Keratinocyte (primary cell): ENCODE measurements around the gene SMARCC1. TPM values are rescaled to one million over a fixed set of nuclear protein-coding genes. Genes with fewer than 3 reads are reported as not detected.
A peak's percentile ranks its signal among the peaks of the same experiment; 100 is the strongest.

ENCODE experiments used
- DNase-seq: peaks from one replicate; pipeline ENCODE4 v3.0.0-alpha.2; 2011; ENCODE audit warnings: low read depth, missing footprints, low spot score
- FAIRE-seq: peaks from 2 replicates; lab custom pipeline; 2011; peaks lifted over from hg19 to GRCh38; lab: Jason Lieb, UNC
- H2AFZ ChIP-seq: 2 replicates; pipeline ENCODE4 v1.6.0; 2012; ENCODE audit warnings: low read length, control low read depth, inconsistent platforms; ENCODE audit not compliant: control insufficient read depth
- H3K27ac ChIP-seq: 2 replicates; pipeline ENCODE4 v1.5.1; 2011; ENCODE audit warnings: low read length; ENCODE audit not compliant: control insufficient read depth, insufficient read depth
- H3K27me3 ChIP-seq: 3 replicates; pipeline ENCODE4 v1.6.0; 2011; ENCODE audit warnings: low read length; ENCODE audit not compliant: control insufficient read depth, insufficient read depth; ENCODE audit errors: extremely low read depth
- H3K36me3 ChIP-seq, 2 experiments: 2 replicates in 1 of 2; 3 replicates in 1 of 2; pipeline ENCODE4 v1.5.1; 2011; ENCODE audit warnings: low read length in 2 of 2, mild to moderate bottlenecking in 1 of 2; ENCODE audit not compliant: control insufficient read depth in 2 of 2, insufficient read depth in 2 of 2; ENCODE audit errors: extremely low read depth in 1 of 2
- H3K4me1 ChIP-seq: 3 replicates; pipeline ENCODE4 v1.5.1; 2011; ENCODE audit warnings: low read length; ENCODE audit not compliant: control insufficient read depth, insufficient read depth; ENCODE audit errors: extremely low read depth
- H3K4me2 ChIP-seq: 3 replicates; pipeline ENCODE4 v1.6.0; 2011; ENCODE audit warnings: low read depth, low read length; ENCODE audit not compliant: control insufficient read depth, insufficient read depth; ENCODE audit errors: extremely low read depth
- H3K4me3 ChIP-seq, 3 experiments: fragments of 200-600 bp in 1 of 3; sonication (generic) in 1 of 3; 2 replicates in 2 of 3; 3 replicates in 1 of 3; pipeline ENCODE4 v1.5.1; 2011 to 2016; ENCODE audit warnings: low read length in 3 of 3, mild to moderate bottlenecking in 3 of 3, control low read depth in 2 of 3, inconsistent platforms in 1 of 3, low read depth in 1 of 3, mixed read lengths in 1 of 3, mixed run types in 1 of 3, moderate library complexity in 1 of 3; ENCODE audit not compliant: control insufficient read depth in 2 of 3, insufficient read depth in 2 of 3; ENCODE audit errors: extremely low read depth in 1 of 3
- H3K79me2 ChIP-seq: 2 replicates; pipeline ENCODE4 v1.6.0; 2012; ENCODE audit warnings: low read length; ENCODE audit not compliant: control insufficient read depth, insufficient read depth
- H3K9ac ChIP-seq: 3 replicates; pipeline ENCODE4 v1.6.0; 2011; ENCODE audit warnings: low read length; ENCODE audit not compliant: control insufficient read depth, insufficient read depth; ENCODE audit errors: extremely low read depth
- H3K9me1 ChIP-seq: 3 replicates; pipeline ENCODE4 v1.6.0; 2011; ENCODE audit warnings: low read length; ENCODE audit not compliant: control insufficient read depth, insufficient read depth; ENCODE audit errors: extremely low read depth
- H3K9me3 ChIP-seq: 2 replicates; pipeline ENCODE4 v1.5.1; 2012; ENCODE audit warnings: low read depth, low read length; ENCODE audit not compliant: control insufficient read depth
- H4K20me1 ChIP-seq: 3 replicates; pipeline ENCODE4 v1.6.0; 2011; ENCODE audit warnings: low read length; ENCODE audit not compliant: control insufficient read depth, insufficient read depth; ENCODE audit errors: extremely low read depth
- EZH2 ChIP-seq: IDR thresholded peaks from one replicate; pipeline ENCODE4 v1.6.1; 2012; ENCODE audit warnings: inconsistent platforms, mild to moderate bottlenecking, low read length, moderate library complexity
- dilution Hi-C: fragments of 300-500 bp; cut with MboI; formaldehyde crosslinking; loops from one replicate; pipeline ENCODE4 v1.7.0; 2020; ENCODE audit warnings: low sequenced_read_pairs; ENCODE audit not compliant: extremely low pct_ligation_motif_present
- polyA plus RNA-seq, 5 experiments: library from polyadenylated mRNA; depleted of rRNA in 3 of 5; stranded (reverse) in 3 of 5; stranded (forward) in 1 of 5; unstranded in 1 of 5; fragments of >200 nt; gene quantifications; 1 replicate in 1 of 5; 2 replicates in 3 of 5; 3 replicates in 1 of 5; pipeline versions ENCODE4 v1.2.1 to v1.2.3, GENCODE V29; 2011 to 2012; ENCODE audit warnings: missing spikeins in 2 of 5, low read depth in 1 of 5, low replicate concordance in 1 of 5
- TF ChIP-seq, protein P1 (sequence below), 3 experiments: IDR thresholded peaks in 1 of 3; conservative IDR thresholded peaks in 1 of 3; optimal IDR thresholded peaks in 1 of 3; 2 replicates in 2 of 3; 3 replicates in 1 of 3; pipeline versions ENCODE3 to v1.5.1; 2011; ENCODE audit warnings: low read length in 3 of 3, mild to moderate bottlenecking in 3 of 3, moderate library complexity in 2 of 3, control low read depth in 1 of 3, inconsistent platforms in 1 of 3; ENCODE audit not compliant: insufficient read depth in 2 of 3; ENCODE audit errors: extremely low read depth in 1 of 3

Gene SMARCC1
- polyA plus RNA-seq, 1 donor (not counting 4 experiments of a cell fraction or from before 2014, with no cell fraction given): 39.7 TPM

DNA sequence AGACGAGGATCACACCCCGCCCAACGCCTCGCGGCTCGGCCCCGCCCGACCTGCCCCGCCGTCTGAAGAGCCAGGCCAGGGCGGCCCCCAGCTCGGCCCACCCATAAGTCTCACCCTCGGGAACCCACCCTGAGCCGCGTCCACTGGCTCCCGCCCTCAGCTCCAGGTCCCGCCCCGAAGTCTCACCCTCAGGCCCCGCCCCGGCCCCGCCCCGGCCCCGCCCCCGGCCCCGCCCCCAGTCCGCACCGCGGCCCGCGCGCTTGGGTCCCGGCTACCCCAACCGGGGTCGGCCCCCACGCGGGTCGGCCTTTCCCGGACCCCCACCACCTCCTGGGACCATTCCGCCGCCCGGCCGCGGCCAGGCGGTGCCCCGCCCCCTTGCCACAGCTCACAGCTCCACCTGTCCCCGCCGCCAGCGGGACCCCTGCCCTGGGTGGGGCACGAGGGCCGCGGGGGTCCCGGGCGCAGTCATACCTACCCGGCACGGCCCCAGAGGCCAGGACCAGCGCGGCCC, 203.5 kb downstream of the SMARCC1 start:
- FAIRE-seq: no peak
- Histone ChIP-seq H2AFZ (peak overlapping the region; percentile 26), H3K9me1 (no peaks in the 10 kb centered on the region), H3K79me2 (no peaks in the 10 kb centered on the region), H3K4me1 (no peaks in the 10 kb centered on the region), H3K9me3 (no peaks in the 10 kb centered on the region), H3K4me2 (peak overlapping the region; percentile 75), H3K27me3 (peaks cover 25% of the 10 kb centered on the region), H3K9ac (no peak overlapping the region), H3K4me3 (peak overlapping the region in 2 of 3 experiments; percentile 40 to 51), H4K20me1 (no peaks in the 10 kb centered on the region), H3K27ac (no peak overlapping the region), H3K36me3 (no peaks in the 10 kb centered on the region)
- TF ChIP-seq EZH2: no peak
- TF ChIP-seq, protein P1, sequence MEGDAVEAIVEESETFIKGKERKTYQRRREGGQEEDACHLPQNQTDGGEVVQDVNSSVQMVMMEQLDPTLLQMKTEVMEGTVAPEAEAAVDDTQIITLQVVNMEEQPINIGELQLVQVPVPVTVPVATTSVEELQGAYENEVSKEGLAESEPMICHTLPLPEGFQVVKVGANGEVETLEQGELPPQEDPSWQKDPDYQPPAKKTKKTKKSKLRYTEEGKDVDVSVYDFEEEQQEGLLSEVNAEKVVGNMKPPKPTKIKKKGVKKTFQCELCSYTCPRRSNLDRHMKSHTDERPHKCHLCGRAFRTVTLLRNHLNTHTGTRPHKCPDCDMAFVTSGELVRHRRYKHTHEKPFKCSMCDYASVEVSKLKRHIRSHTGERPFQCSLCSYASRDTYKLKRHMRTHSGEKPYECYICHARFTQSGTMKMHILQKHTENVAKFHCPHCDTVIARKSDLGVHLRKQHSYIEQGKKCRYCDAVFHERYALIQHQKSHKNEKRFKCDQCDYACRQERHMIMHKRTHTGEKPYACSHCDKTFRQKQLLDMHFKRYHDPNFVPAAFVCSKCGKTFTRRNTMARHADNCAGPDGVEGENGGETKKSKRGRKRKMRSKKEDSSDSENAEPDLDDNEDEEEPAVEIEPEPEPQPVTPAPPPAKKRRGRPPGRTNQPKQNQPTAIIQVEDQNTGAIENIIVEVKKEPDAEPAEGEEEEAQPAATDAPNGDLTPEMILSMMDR (optimal IDR thresholded peaks at IDR 0.05 in 1 of 3, IDR thresholded peaks at IDR 0.05 in 1 of 3, conservative IDR thresholded peaks at IDR 0.05 in 1 of 3; ENCODE audit: extremely low read depth in 1 of 3, insufficient read depth in 2 of 3, low read length in 3 of 3): no peak
- no peak for DNase-seq
- dilution Hi-C loops: no loop called here

DNA sequence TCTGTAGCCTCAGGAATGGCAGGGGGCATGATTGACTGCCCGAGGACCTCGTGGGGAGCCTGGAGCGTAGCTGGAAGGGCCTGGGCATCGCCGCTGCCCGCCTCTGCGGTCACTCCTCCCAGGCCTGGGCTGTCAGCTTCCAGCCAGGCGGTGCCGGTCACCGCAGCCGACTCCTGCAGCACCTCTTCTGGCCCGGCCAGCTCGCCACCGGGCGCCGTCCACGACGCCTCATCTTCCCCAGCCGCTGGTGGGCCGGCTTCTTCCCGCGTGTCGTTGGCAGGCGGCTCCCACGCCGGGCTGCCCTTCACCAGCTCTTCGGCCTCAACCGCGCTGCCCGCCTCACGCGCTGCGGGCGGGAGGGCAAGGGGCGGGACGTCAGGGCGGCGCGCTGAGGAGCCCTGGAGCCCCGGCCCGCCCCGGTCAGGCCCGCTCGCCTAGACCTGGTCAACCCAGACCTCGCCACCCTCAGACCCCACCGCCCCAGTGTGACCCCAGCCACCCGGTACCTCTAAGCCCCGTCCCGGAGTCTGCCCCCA, 204.0 kb downstream of the SMARCC1 start:
- peaks cover 26% of the 10 kb centered on the region for H3K27me3 ChIP-seq

More for the DNA sequence above, 204.0 kb downstream of the SMARCC1 start:
- H3K9me1 ChIP-seq: no peaks in the 10 kb centered on the region
- H3K36me3 ChIP-seq: no peaks in the 10 kb centered on the region
- dilution Hi-C loops: no loop called here
- FAIRE-seq: no peak
- peak overlapping the region; percentile 75 for H3K4me2 ChIP-seq
- no peak overlapping the region for H3K27ac ChIP-seq
- H3K9me3 ChIP-seq: no peaks in the 10 kb centered on the region
- no peaks in the 10 kb centered on the region for H3K79me2 ChIP-seq
- peak overlapping the region; percentile 26 for H2AFZ ChIP-seq
- H3K4me1 ChIP-seq: no peaks in the 10 kb centered on the region
- no peaks in the 10 kb centered on the region for H4K20me1 ChIP-seq
- peak overlapping the region in 2 of 3 experiments; percentile 40 to 51 for H3K4me3 ChIP-seq
- no peak overlapping the region for H3K9ac ChIP-seq
- DNase-seq: no peak
- TF ChIP-seq, protein P1 (optimal IDR thresholded peaks at IDR 0.05 in 1 of 3, IDR thresholded peaks at IDR 0.05 in 1 of 3, conservative IDR thresholded peaks at IDR 0.05 in 1 of 3; ENCODE audit: extremely low read depth in 1 of 3, insufficient read depth in 2 of 3, low read length in 3 of 3): no peak
- TF ChIP-seq EZH2: no peak
